MM.1S (cell line): ENCODE measurements around the gene EXOSC10.
A peak's percentile ranks its signal among the peaks of the same experiment; 100 is the strongest.
"Not testable (repeated sequence)": the region's sequence is repeated elsewhere in the genome, so short reads cannot be mapped to it uniquely, and the experiment has no call there.

ENCODE experiments used
- DNase-seq: peaks from one replicate; pipeline ENCODE4 v3.0.0-alpha.2; 2015
- H2AFZ ChIP-seq: fragments of 300-600 bp; sonication (generic); 2 replicates; pipeline ENCODE4 v1.6.0; 2016; ENCODE audit warnings: antibody characterized with exemption, low read length
- H3F3A ChIP-seq: fragments of 300-600 bp; sonication (generic); 2 replicates; pipeline ENCODE4 v1.6.1; 2016; ENCODE audit warnings: mild to moderate bottlenecking, antibody characterized with exemption, low read length, moderate library complexity, mixed read lengths; ENCODE audit not compliant: insufficient read depth
- H3K27ac ChIP-seq: fragments of 300-600 bp; sonication (generic); 2 replicates; pipeline ENCODE4 v1.5.1; 2016; ENCODE audit warnings: mild to moderate bottlenecking, low read length
- H3K27me3 ChIP-seq: fragments of 300-600 bp; sonication (generic); replicated peaks from 2 replicates; pipeline ENCODE4 v1.6.0; 2016; ENCODE audit warnings: low read length; ENCODE audit not compliant: insufficient read depth
- H3K36me3 ChIP-seq: fragments of 300-600 bp; sonication (generic); replicated peaks from 2 replicates; pipeline ENCODE4 v1.6.1; 2016; ENCODE audit warnings: mild to moderate bottlenecking, low read length, mixed read lengths; ENCODE audit not compliant: insufficient read depth
- H3K4me1 ChIP-seq: fragments of 300-600 bp; sonication (generic); 2 replicates; pipeline ENCODE4 v1.6.1; 2016; ENCODE audit warnings: low read length, mixed read lengths
- H3K4me2 ChIP-seq: fragments of 300-600 bp; sonication (generic); 2 replicates; pipeline ENCODE4 v1.6.0; 2016; ENCODE audit warnings: low read depth, low read length
- H3K4me3 ChIP-seq: fragments of 300-600 bp; sonication (generic); 2 replicates; pipeline ENCODE4 v1.5.1; 2016; ENCODE audit warnings: low read length, mixed read lengths
- H3K79me2 ChIP-seq: fragments of 300-600 bp; sonication (generic); 2 replicates; pipeline ENCODE4 v1.6.1; 2016; ENCODE audit warnings: mixed run types, low read length, mixed read lengths
- H3K9ac ChIP-seq: fragments of 300-600 bp; sonication (generic); 2 replicates; pipeline ENCODE4 v1.6.1; 2016; ENCODE audit warnings: low read length, mixed read lengths
- H3K9me2 ChIP-seq: fragments of 300-600 bp; sonication (generic); replicated peaks from 2 replicates; pipeline ENCODE4 v1.6.1; 2016; ENCODE audit warnings: mild to moderate bottlenecking, low read length, mixed read lengths; ENCODE audit not compliant: insufficient read depth
- H3K9me3 ChIP-seq: fragments of 300-600 bp; sonication (generic); replicated peaks from 2 replicates; pipeline ENCODE4 v1.6.1; 2016; ENCODE audit warnings: mild to moderate bottlenecking, low read length, mixed read lengths; ENCODE audit not compliant: insufficient read depth
- H4K20me1 ChIP-seq: fragments of 300-600 bp; sonication (generic); 2 replicates; pipeline ENCODE4 v1.6.1; 2016; ENCODE audit warnings: mild to moderate bottlenecking, low read length, moderate library complexity, mixed read lengths; ENCODE audit not compliant: insufficient read depth
- EZH2 ChIP-seq: fragments of 300-600 bp; sonication (generic); optimal IDR thresholded peaks from 2 replicates; pipeline ENCODE3; 2017; ENCODE audit warnings: low read depth, mild to moderate bottlenecking, antibody characterized with exemption, low read length, mixed read lengths
- EZH2phosphoT487 ChIP-seq: fragments of 300-600 bp; sonication (generic); IDR thresholded peaks from 2 replicates; pipeline ENCODE4 v1.6.1; 2018; ENCODE audit warnings: antibody characterized with exemption, low read length
- TF ChIP-seq, protein P1 (sequence below): fragments of 300-600 bp; sonication (generic); IDR thresholded peaks from 2 replicates; pipeline ENCODE4 v1.5.1; 2016; ENCODE audit warnings: antibody characterized with exemption, low read length, mixed read lengths

EXOSC10 gene

GRCh38 chr1:11098931-11099309 lies 749 bp downstream of the EXOSC10 start:
- TF ChIP-seq EZH2 (no peak), EZH2phosphoT487 (no peak)
- TF ChIP-seq, protein P1, sequence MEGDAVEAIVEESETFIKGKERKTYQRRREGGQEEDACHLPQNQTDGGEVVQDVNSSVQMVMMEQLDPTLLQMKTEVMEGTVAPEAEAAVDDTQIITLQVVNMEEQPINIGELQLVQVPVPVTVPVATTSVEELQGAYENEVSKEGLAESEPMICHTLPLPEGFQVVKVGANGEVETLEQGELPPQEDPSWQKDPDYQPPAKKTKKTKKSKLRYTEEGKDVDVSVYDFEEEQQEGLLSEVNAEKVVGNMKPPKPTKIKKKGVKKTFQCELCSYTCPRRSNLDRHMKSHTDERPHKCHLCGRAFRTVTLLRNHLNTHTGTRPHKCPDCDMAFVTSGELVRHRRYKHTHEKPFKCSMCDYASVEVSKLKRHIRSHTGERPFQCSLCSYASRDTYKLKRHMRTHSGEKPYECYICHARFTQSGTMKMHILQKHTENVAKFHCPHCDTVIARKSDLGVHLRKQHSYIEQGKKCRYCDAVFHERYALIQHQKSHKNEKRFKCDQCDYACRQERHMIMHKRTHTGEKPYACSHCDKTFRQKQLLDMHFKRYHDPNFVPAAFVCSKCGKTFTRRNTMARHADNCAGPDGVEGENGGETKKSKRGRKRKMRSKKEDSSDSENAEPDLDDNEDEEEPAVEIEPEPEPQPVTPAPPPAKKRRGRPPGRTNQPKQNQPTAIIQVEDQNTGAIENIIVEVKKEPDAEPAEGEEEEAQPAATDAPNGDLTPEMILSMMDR: no peak
- Histone ChIP-seq H3K4me3 (peak overlapping the region; percentile 97), H3F3A (no peaks in the 10 kb centered on the region), H3K4me1 (peaks cover 6% of the 10 kb centered on the region), H3K9ac (peak overlapping the region; percentile 93), H3K9me3 (no peaks in the 10 kb centered on the region), H3K27me3 (no peaks in the 10 kb centered on the region), H3K79me2 (peaks cover 26% of the 10 kb centered on the region), H2AFZ (peak overlapping the region; percentile 85), H3K36me3 (no peaks in the 10 kb centered on the region; the same call in 1 of the 2 replicates), H3K4me2 (peak overlapping the region; percentile 89), H4K20me1 (no peaks in the 10 kb centered on the region), H3K9me2 (no peaks in the 10 kb centered on the region), H3K27ac (peak overlapping the region; percentile 66; the same call in 1 of the 2 replicates)
- DNase-seq: no peak

GRCh38 chr1:11083784-11084183 lies 15.9 kb downstream of the EXOSC10 start:
- not testable (repeated sequence) for H3K9me2 ChIP-seq, H3K36me3 ChIP-seq

GRCh38 chr1:11080931-11081330 lies 18.7 kb downstream of the EXOSC10 start:
- Histone ChIP-seq H4K20me1 (no peaks in the 10 kb centered on the region), H3K4me1 (no peaks in the 10 kb centered on the region), H3K27ac (no peak overlapping the region), H3K36me3 (no peaks in the 10 kb centered on the region), H3K4me3 (no peak overlapping the region), H2AFZ (no peak overlapping the region), H3K9me3 (no peaks in the 10 kb centered on the region), H3K79me2 (no peaks in the 10 kb centered on the region), H3K27me3 (no peaks in the 10 kb centered on the region), H3F3A (no peaks in the 10 kb centered on the region), H3K4me2 (no peak overlapping the region), H3K9ac (no peak overlapping the region), H3K9me2 (no peaks in the 10 kb centered on the region)
- no peak for DNase-seq
- TF ChIP-seq, protein P1: no peak
- TF ChIP-seq EZH2phosphoT487 (no peak), EZH2 (no peak)

More at GRCh38 chr1:11083784-11084183, 15.9 kb downstream of the EXOSC10 start:
- H4K20me1 ChIP-seq, H3F3A ChIP-seq, H3K79me2 ChIP-seq, H2AFZ ChIP-seq, H3K4me2 ChIP-seq, H3K27ac ChIP-seq, H3K9ac ChIP-seq, H3K4me3 ChIP-seq, H3K27me3 ChIP-seq, H3K9me3 ChIP-seq, DNase-seq, H3K4me1 ChIP-seq: not testable (repeated sequence)

DNA sequence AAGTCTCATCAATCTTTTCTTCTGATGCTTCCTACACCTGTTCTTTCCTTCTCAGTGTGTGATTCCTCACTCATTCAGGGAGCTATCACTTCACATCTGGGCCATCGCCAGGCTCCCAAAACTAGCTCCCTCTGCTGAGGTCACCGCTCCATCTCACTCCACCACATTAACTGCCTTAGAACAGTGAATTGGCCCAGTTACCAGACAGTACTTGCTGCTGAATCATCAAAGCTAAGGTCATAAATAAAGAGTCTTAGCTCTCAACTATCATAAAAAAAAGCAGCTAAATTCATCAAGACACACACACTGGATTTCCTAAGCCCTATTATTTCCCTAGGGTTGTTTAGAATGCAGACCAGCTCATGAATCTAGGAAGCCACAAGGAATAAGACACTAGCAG lies 21.0 kb downstream of the EXOSC10 start:
- 0 out of 2 replicates have a peak, but pooled peaks cover 3% of the 10 kb centered on the region for H3K36me3 ChIP-seq

GRCh38 chr1:11073398-11073797 lies 26.3 kb downstream of the EXOSC10 start:
- not testable (repeated sequence) for H3K4me3 ChIP-seq, H3K4me2 ChIP-seq, H3K4me1 ChIP-seq, H3K36me3 ChIP-seq, DNase-seq, H3K9ac ChIP-seq, H3K27ac ChIP-seq, H3K9me2 ChIP-seq, H3F3A ChIP-seq, H3K27me3 ChIP-seq, H2AFZ ChIP-seq, H3K9me3 ChIP-seq, H4K20me1 ChIP-seq, H3K79me2 ChIP-seq

More for the DNA sequence above, 21.0 kb downstream of the EXOSC10 start:
- Histone ChIP-seq H4K20me1 (no peaks in the 10 kb centered on the region), H3K4me1 (no peaks in the 10 kb centered on the region), H3K4me3 (no peak overlapping the region), H3K9me2 (no peaks in the 10 kb centered on the region), H3F3A (no peaks in the 10 kb centered on the region), H3K79me2 (no peaks in the 10 kb centered on the region), H2AFZ (no peak overlapping the region), H3K9ac (no peak overlapping the region), H3K27ac (no peak overlapping the region), H3K9me3 (no peaks in the 10 kb centered on the region), H3K27me3 (no peaks in the 10 kb centered on the region), H3K4me2 (no peak overlapping the region)
- DNase-seq: no peak
- TF ChIP-seq, protein P1: no peak
- TF ChIP-seq EZH2: no peak
- TF ChIP-seq EZH2phosphoT487: no peak
